Testis (tissue), 2 donors: ENCODE results near the gene MAGED2.

Experiments
- CTCF ChIP-seq, 3 experiments: fragments of 450-650 bp in 2 of 3; fragments of 200-600 bp in 1 of 3; sonication (generic) in 1 of 3; IDR thresholded peaks; one replicate each; pipeline ENCODE4 v1.5.1; 2016 to 2019; ENCODE audit warnings: antibody characterized with exemption in 3 of 3, mild to moderate bottlenecking in 2 of 3, moderate library complexity in 1 of 3
- POLR2A ChIP-seq: fragments of 450-650 bp; IDR thresholded peaks from one replicate; pipeline ENCODE4 v1.6.1; 2017; ENCODE audit warnings: antibody characterized with exemption, mild to moderate bottlenecking, moderate library complexity

- TF ChIP-seq POLR2A: no peak
- no peak for TF ChIP-seq CTCF (IDR thresholded peaks at IDR 0.05)
Observed at GRCh38 chrX:54758114-54759055, 49.2 kb upstream of the MAGED2 start.
